ENCODE data around the gene EXOC6.
A peak's percentile ranks its signal among the peaks of the same experiment; 100 is the strongest.

The EXOC6 gene

DNA sequence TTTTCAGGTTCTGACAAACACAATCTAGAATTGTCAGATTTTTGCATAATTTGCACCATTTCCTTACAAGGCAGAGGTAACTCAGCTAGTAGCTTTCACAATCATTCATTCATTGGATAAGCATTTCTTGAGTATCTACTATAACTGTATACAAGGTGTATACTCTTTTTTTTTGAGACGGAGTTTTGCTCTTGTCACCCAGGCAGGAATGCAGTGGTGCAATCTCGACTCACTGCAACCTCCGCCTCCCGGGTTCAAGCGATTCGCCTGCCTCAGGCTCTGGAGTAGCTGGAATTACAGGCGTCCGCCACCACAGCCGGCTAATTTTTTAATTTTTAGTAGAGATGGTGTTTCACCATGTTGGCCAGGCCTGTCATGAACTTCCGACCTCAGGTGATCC lies 16.2 kb upstream of the EXOC6 start:
- CTCF ChIA-PET = interaction anchor here (1.0 kb wide), 1 partner anchor 133 kb away, joined by 3 read pairs; no protein-coding TSS in a partner anchor
- POLR2A ChIA-PET (ENCODE audit: low non-redundant PET) = no interaction called here
- H3K27ac ChIP-seq = no peak overlapping the region
- no peak for TF ChIP-seq CTCF (conservative IDR thresholded peaks at IDR 0.05; ENCODE audit: low read depth)
- DNase-seq (ENCODE audit: low spot score) = no peak

- H3K27ac ChIP-seq = no peak overlapping the region
- TF ChIP-seq CTCF (conservative IDR thresholded peaks at IDR 0.05; ENCODE audit: low read depth) = no peak
- no peak for DNase-seq (ENCODE audit: low spot score)
- CTCF ChIA-PET = interaction anchor here (1.0 to 2.5 kb wide), 2 partner anchors 10 to 132 kb away, joined by 3 to 13 read pairs; no protein-coding TSS in a partner anchor
- POLR2A ChIA-PET (ENCODE audit: low non-redundant PET) = no interaction called here
These were observed 15.2 kb upstream of the EXOC6 start for GRCh38 chr10:92832998-92833650.

- no peak for DNase-seq (ENCODE audit: low spot score)
- CTCF ChIA-PET = interaction anchor here (2.5 kb wide), 1 partner anchor 9 kb away, joined by 13 read pairs; no protein-coding TSS in a partner anchor
- no peak for TF ChIP-seq CTCF (conservative IDR thresholded peaks at IDR 0.05; ENCODE audit: low read depth)
- POLR2A ChIA-PET (ENCODE audit: low non-redundant PET) = no interaction called here
- H3K27ac ChIP-seq = no peak overlapping the region
These were observed 14.0 kb upstream of the EXOC6 start for GRCh38 chr10:92834331-92834730.

DNA sequence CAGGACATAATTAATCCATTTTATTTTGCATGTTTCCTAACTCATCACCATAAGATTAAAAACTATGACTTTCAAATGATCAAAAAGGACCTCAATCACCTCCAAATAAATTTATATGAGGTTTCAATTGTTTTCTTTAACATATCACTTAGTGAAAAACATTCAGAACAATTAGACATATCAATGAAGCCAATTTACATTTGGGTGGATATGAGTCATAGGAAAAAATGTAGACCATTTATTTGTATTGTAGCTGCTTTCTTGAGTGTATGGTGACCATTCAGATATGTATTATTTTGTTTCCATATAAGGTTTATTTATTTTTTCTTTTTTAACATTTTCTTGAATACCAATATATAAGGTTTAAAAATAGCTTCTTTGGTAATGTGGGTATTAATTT lies 13.3 kb upstream of the EXOC6 start:
- TF ChIP-seq CTCF (conservative IDR thresholded peaks at IDR 0.05; ENCODE audit: low read depth) = no peak
- H3K27ac ChIP-seq = no peak overlapping the region
- DNase-seq (ENCODE audit: low spot score) = peak; percentile 36
- POLR2A ChIA-PET (ENCODE audit: low non-redundant PET) = interaction anchor here (1.0 kb wide), 1 partner anchor 13 kb away, joined by 3 read pairs; the partner anchor contains the start of gene EXOC6
- CTCF ChIA-PET = interaction anchor here (0.6 to 2.5 kb wide), 2 partner anchors 8 to 115 kb away, joined by 3 to 13 read pairs; no protein-coding TSS in a partner anchor

DNA sequence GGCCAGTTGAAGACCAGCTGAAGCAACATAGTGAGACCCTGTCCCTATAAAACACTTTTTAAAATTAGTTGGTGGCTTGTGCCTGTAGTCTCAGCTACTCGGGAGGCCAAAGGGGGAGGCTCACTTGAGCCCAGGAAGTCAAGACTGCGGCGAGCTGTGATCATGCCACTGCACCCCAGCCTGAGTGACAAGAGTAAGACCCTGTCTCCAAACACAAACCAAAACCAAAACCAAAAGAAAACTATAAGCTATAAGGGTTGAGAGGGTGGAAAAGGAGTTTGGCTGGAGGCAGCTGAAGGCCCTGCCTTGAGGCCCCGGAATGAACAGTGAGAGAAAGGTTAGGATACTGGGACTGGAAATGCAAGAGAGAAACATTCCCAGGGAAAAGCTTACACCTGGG lies 10.9 kb upstream of the EXOC6 start:
- no peak for DNase-seq (ENCODE audit: low spot score)
- ChIA-PET POLR2A (ENCODE audit: low non-redundant PET) (no interaction called here), CTCF (interaction anchor here (1.0 to 1.1 kb wide), 3 partner anchors 9 to 64 kb away, joined by 3 read pairs; no protein-coding TSS in a partner anchor)
- H3K27ac ChIP-seq = no peak overlapping the region
- no peak for TF ChIP-seq CTCF (conservative IDR thresholded peaks at IDR 0.05; ENCODE audit: low read depth)

GRCh38 chr10:92839191-92840085 lies 8.9 kb upstream of the EXOC6 start:
- POLR2A ChIA-PET (ENCODE audit: low non-redundant PET) = no interaction called here

More at GRCh38 chr10:92839191-92840085, 8.9 kb upstream of the EXOC6 start:
- CTCF ChIA-PET = interaction anchor here (0.5 to 1.1 kb wide), 2 partner anchors 17 to 173 kb away, joined by 3 to 6 read pairs; no protein-coding TSS in a partner anchor
- TF ChIP-seq CTCF (conservative IDR thresholded peaks at IDR 0.05; ENCODE audit: low read depth) = no peak
- DNase-seq (ENCODE audit: low spot score) = peak; percentile 28
- H3K27ac ChIP-seq = no peak overlapping the region

Data from RWPE1 (cell line).